AG04450 (cell line): ENCODE data around the gene TPCN2. TPM values are rescaled to one million over a fixed set of nuclear protein-coding genes. Genes with fewer than 3 reads are reported as not detected.

ENCODE experiments used
- CTCF ChIA-PET: fragments of 300-600, 350-600 bp; formaldehyde crosslinking; extraction: SDS; loops from one replicate; lab custom pipeline; 2022; ENCODE audit warnings: antibody characterized with exemption, inconsistent platforms; lab: Charles Lee
- POLR2A ChIA-PET: fragments of 350-600 bp; formaldehyde crosslinking; extraction: SDS; loops from one replicate; lab custom pipeline; 2021; ENCODE audit warnings: antibody characterized with exemption, inconsistent platforms; lab: Yijun Ruan, JAX
- DNase-seq: peaks from one replicate; pipeline ENCODE4 v3.0.0-alpha.2; 2011; ENCODE audit warnings: low read depth, low spot score
- H3K27ac ChIP-seq: one replicate; pipeline ENCODE4 v1.5.1; 2012; ENCODE audit warnings: low read depth, low read length, control low read depth
- H3K27me3 ChIP-seq: one replicate; pipeline ENCODE4 v1.6.0; 2012; ENCODE audit warnings: low read length; ENCODE audit not compliant: control insufficient read depth, insufficient read depth
- H3K4me3 ChIP-seq: 2 replicates; pipeline ENCODE4 v1.5.1; 2011; ENCODE audit warnings: mild to moderate bottlenecking, low read depth, low read length, control low read depth
- H3K9me3 ChIP-seq: 2 replicates; pipeline ENCODE4 v1.5.1; 2012; ENCODE audit warnings: low read length; ENCODE audit not compliant: control insufficient read depth, insufficient read depth
- CTCF ChIP-seq: IDR thresholded peaks from 2 replicates; pipeline ENCODE4 v1.5.1; 2011; ENCODE audit warnings: low read depth, low read length, control low read depth, inconsistent platforms
- polyA plus RNA-seq: library from polyadenylated mRNA; depleted of rRNA; stranded (reverse); fragments of >200 nt; gene quantifications from 2 replicates; pipeline ENCODE4 v1.2.3, GENCODE V29; 2011

Gene TPCN2
- polyA plus RNA-seq, 1 experiment = 6.4 TPM

GRCh38 chr11:69003301-69003865 is 45.3 kb upstream of the TPCN2 start:
- Histone ChIP-seq H3K9me3 (no peaks in the 10 kb centered on the region; the same call in 1 of the 2 replicates), H3K27me3 (no peaks in the 10 kb centered on the region), H3K4me3 (no peak overlapping the region), H3K27ac (no peak overlapping the region)
- ChIA-PET POLR2A (interaction anchor here (0.6 to 4.4 kb wide), 2 partner anchors 9 to 1151 kb away, joined by 8 to 27 read pairs; partner anchors contain the start of gene MRGPRF), CTCF (no interaction called here)
- no peak for TF ChIP-seq CTCF
- DNase-seq = no peak

GRCh38 chr11:69003866-69004367 is 44.8 kb upstream of the TPCN2 start:
- no peak overlapping the region for H3K27ac ChIP-seq
- no peak overlapping the region for H3K4me3 ChIP-seq
- no peak for TF ChIP-seq CTCF
- POLR2A ChIA-PET = interaction anchor here (0.6 kb wide), 1 partner anchor 1150 kb away, joined by 8 read pairs; no protein-coding TSS in a partner anchor
- no peaks in the 10 kb centered on the region for H3K27me3 ChIP-seq
- CTCF ChIA-PET = no interaction called here
- no peaks in the 10 kb centered on the region; the same call in 1 of the 2 replicates for H3K9me3 ChIP-seq
- no peak for DNase-seq

- TF ChIP-seq CTCF = no peak
- H3K27me3 ChIP-seq = no peaks in the 10 kb centered on the region
- ChIA-PET POLR2A (no interaction called here), CTCF (no interaction called here)
- H3K27ac ChIP-seq = no peak overlapping the region
- DNase-seq = no peak
- H3K9me3 ChIP-seq = no peaks in the 10 kb centered on the region; the same call in 1 of the 2 replicates
- H3K4me3 ChIP-seq = no peak overlapping the region
These were observed 44.1 kb upstream of the TPCN2 start for GRCh38 chr11:69004411-69005182.

GRCh38 chr11:69005183-69005630 is 43.5 kb upstream of the TPCN2 start:
- ChIA-PET CTCF (no interaction called here), POLR2A (no interaction called here)
- H3K27ac ChIP-seq = no peak overlapping the region
- no peaks in the 10 kb centered on the region; the same call in 1 of the 2 replicates for H3K9me3 ChIP-seq
- no peak for DNase-seq
- TF ChIP-seq CTCF = no peak
- no peak overlapping the region for H3K4me3 ChIP-seq
- H3K27me3 ChIP-seq = no peaks in the 10 kb centered on the region
